Osteocyte (in vitro differentiated cells): ENCODE measurements around the gene CSTB. TPM values are rescaled to one million over a fixed set of nuclear protein-coding genes. Genes with fewer than 3 reads are reported as not detected.

Experiments used
- DNase-seq: peaks from one replicate; pipeline ENCODE4 v3.0.0; 2021; ENCODE audit warnings: mixed read lengths; ENCODE audit not compliant: unreplicated experiment; ENCODE audit errors: extremely low spot score
- H3K27ac Mint-ChIP-seq: one replicate; pipeline ENCODE4 v1.8.0; 2021; ENCODE audit warnings: mild to moderate bottlenecking, mixed read lengths; ENCODE audit not compliant: unreplicated experiment
- H3K27me3 Mint-ChIP-seq: one replicate; pipeline ENCODE4 v1.8.0; 2021; ENCODE audit warnings: mixed read lengths; ENCODE audit not compliant: unreplicated experiment
- H3K36me3 Mint-ChIP-seq: one replicate; pipeline ENCODE4 v1.8.0; 2021; ENCODE audit warnings: mixed read lengths; ENCODE audit not compliant: unreplicated experiment
- H3K4me1 Mint-ChIP-seq: one replicate; pipeline ENCODE4 v1.8.0; 2021; ENCODE audit warnings: mixed read lengths; ENCODE audit not compliant: unreplicated experiment
- H3K4me3 Mint-ChIP-seq: one replicate; pipeline ENCODE4 v1.8.0; 2021; ENCODE audit warnings: mild to moderate bottlenecking, moderate library complexity, mixed read lengths; ENCODE audit not compliant: unreplicated experiment
- H3K9me3 Mint-ChIP-seq: one replicate; pipeline ENCODE4 v1.8.0; 2021; ENCODE audit warnings: mixed read lengths; ENCODE audit not compliant: unreplicated experiment
- total RNA-seq: library from RNA; stranded (reverse); gene quantifications from 2 replicates; pipeline ENCODE4 v1.2.1, GENCODE V29; 2021
- TF ChIP-seq, protein P1 (sequence below): fragments of 200-600 bp; sonication (generic); IDR thresholded peaks from 2 replicates; pipeline ENCODE4 v1.5.0; 2021; ENCODE audit warnings: antibody characterized with exemption, mild to moderate bottlenecking, moderate library complexity

CSTB gene
- total RNA-seq, 1 donor from 2014 or later, result 59.1 TPM

GRCh38 chr21:43727519-43728153 is 48.5 kb downstream of the CSTB start:
- no peaks in the 10 kb centered on the region for H3K9me3 Mint-ChIP-seq
- H3K4me3 Mint-ChIP-seq, result peak overlapping the region; percentile 35
- peaks cover 46% of the 10 kb centered on the region for H3K4me1 Mint-ChIP-seq
- no peak for DNase-seq
- H3K27ac Mint-ChIP-seq, result peak overlapping the region; percentile 95
- TF ChIP-seq, protein P1, sequence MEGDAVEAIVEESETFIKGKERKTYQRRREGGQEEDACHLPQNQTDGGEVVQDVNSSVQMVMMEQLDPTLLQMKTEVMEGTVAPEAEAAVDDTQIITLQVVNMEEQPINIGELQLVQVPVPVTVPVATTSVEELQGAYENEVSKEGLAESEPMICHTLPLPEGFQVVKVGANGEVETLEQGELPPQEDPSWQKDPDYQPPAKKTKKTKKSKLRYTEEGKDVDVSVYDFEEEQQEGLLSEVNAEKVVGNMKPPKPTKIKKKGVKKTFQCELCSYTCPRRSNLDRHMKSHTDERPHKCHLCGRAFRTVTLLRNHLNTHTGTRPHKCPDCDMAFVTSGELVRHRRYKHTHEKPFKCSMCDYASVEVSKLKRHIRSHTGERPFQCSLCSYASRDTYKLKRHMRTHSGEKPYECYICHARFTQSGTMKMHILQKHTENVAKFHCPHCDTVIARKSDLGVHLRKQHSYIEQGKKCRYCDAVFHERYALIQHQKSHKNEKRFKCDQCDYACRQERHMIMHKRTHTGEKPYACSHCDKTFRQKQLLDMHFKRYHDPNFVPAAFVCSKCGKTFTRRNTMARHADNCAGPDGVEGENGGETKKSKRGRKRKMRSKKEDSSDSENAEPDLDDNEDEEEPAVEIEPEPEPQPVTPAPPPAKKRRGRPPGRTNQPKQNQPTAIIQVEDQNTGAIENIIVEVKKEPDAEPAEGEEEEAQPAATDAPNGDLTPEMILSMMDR, result peak; percentile 27
- peaks cover 4% of the 10 kb centered on the region for H3K36me3 Mint-ChIP-seq
- no peaks in the 10 kb centered on the region for H3K27me3 Mint-ChIP-seq

- Mint-ChIP-seq H3K9me3 (no peaks in the 10 kb centered on the region), H3K36me3 (peaks cover 4% of the 10 kb centered on the region), H3K27ac (peak overlapping the region; percentile 95), H3K4me3 (no peak overlapping the region), H3K4me1 (peaks cover 51% of the 10 kb centered on the region), H3K27me3 (no peaks in the 10 kb centered on the region)
- no peak for DNase-seq
- TF ChIP-seq, protein P1, result no peak
Observed at GRCh38 chr21:43726686-43727518, 49.2 kb downstream of the CSTB start.

Other genes with a start within 250 kb of the CSTB start
- 3.4 and 3.7 TPM in 2 replicates for gene HSF2BP, start 116.8 kb downstream of the CSTB start, total RNA-seq
- 26.0 and 26.5 TPM in 2 replicates for gene RRP1B, start 116.7 kb downstream of the CSTB start, total RNA-seq
- gene PDXK, start 57.2 kb downstream of the CSTB start, total RNA-seq, result 96.7 and 106 TPM in 2 replicates
- 22.8 and 26.7 TPM in 2 replicates for gene RRP1, start 13.3 kb upstream of the CSTB start, total RNA-seq
- gene AGPAT3, start 88.9 kb upstream of the CSTB start, total RNA-seq, result 62.1 and 63.2 TPM in 2 replicates
- 41.7 and 46.1 TPM in 2 replicates for gene TRAPPC10, start 236.0 kb upstream of the CSTB start, total RNA-seq